ENCODE results near the gene DEF6. TPM values are rescaled to one million over a fixed set of nuclear protein-coding genes. Genes with fewer than 3 reads are reported as not detected.
A peak's percentile ranks its signal among the peaks of the same experiment; 100 is the strongest.

The DEF6 gene
- total RNA-seq, 2 donors from 2014 or later = 10.3 to 10.5 TPM

- intact Hi-C loops (cut with DNase I, micrococcal nuclease) = no loop called here
- ATAC-seq = no peak
- no peak for DNase-seq
Observed at GRCh38 chr6:35363293-35363750, 65.7 kb downstream of the DEF6 start.

GRCh38 chr6:35365594-35366203, 68.1 kb downstream of the DEF6 start:
- ATAC-seq = no peak
- DNase-seq = no peak
- intact Hi-C loops (cut with DNase I, micrococcal nuclease) = no loop called here

GRCh38 chr6:35366204-35366596, 68.6 kb downstream of the DEF6 start:
- DNase-seq (no peak), ATAC-seq (no peak)
- intact Hi-C loops (cut with DNase I, micrococcal nuclease) = no loop called here

GRCh38 chr6:35367646-35368037, 70.0 kb downstream of the DEF6 start:
- DNase-seq = no peak
- intact Hi-C loops (cut with DNase I, micrococcal nuclease) = no loop called here
- no peak for ATAC-seq

GRCh38 chr6:35368038-35368887, 70.6 kb downstream of the DEF6 start:
- intact Hi-C loops (cut with DNase I, micrococcal nuclease) = no loop called here
- no peak for DNase-seq
- ATAC-seq = peak; percentile 81

- intact Hi-C loops (cut with DNase I, micrococcal nuclease) = no loop called here
- peak in 1 of 2 donors; percentile 59 for DNase-seq
- ATAC-seq = peak; percentile 36
Observed at GRCh38 chr6:35370124-35370741, 72.6 kb downstream of the DEF6 start.

- no peak for DNase-seq
- intact Hi-C loops (cut with DNase I, micrococcal nuclease) = no loop called here
- peak; percentile 34 for ATAC-seq
Observed at GRCh38 chr6:35370785-35371493, 73.3 kb downstream of the DEF6 start.

Other genes starting within 250 kb of the DEF6 start
- gene TCP11, start 156.5 kb upstream of the DEF6 start, total RNA-seq = not detected
- under 1 TPM; 0.09 to 0.67 TPM for gene SCUBE3, start 83.9 kb upstream of the DEF6 start, total RNA-seq
- 10 to 100 TPM; 29.1 to 33.5 TPM for gene ZNF76, start 38.1 kb upstream of the DEF6 start, total RNA-seq
- gene PPARD, start 44.7 kb downstream of the DEF6 start, total RNA-seq = 10 to 100 TPM; 36.0 to 68.0 TPM
- 1 to 10 TPM; 3.8 to 4.9 TPM for gene FANCE, start 154.5 kb downstream of the DEF6 start, total RNA-seq
- gene RPL10A, start 170.6 kb downstream of the DEF6 start, total RNA-seq = 100 to 1,000 TPM; 901 to 914 TPM
- 10 to 100 TPM; 25.5 to 32.1 TPM for gene TEAD3, start 199.3 kb downstream of the DEF6 start, total RNA-seq
- gene TULP1, start 215.1 kb downstream of the DEF6 start, total RNA-seq = not detected